Right kidney (tissue), 9 donors: Measurements from ENCODE around the gene SMCO4.
"Not testable (repeated sequence)": the region's sequence is repeated elsewhere in the genome, so short reads cannot be mapped to it uniquely, and the experiment has no call there.

ENCODE experiments used
- DNase-seq: peaks from one replicate; pipeline ENCODE4 v3.0.0-alpha.2; 2016
- long read RNA-seq, 8 donors: transcript quantifications; one replicate each; lab custom pipeline, GENCODE V29; 2026

Gene SMCO4
- long read RNA-seq, donor 1, transcript SMCO4-201 (3 exons, 1,104 nt), result major isoform, 5 of 5 reads
- long read RNA-seq, donor 1, partial matches to known transcripts, result 0 of 5 reads
- long read RNA-seq, donor 1, other reads (novel, unspliced or antisense), result 0 of 5 reads
- long read RNA-seq, donor 2, transcript SMCO4-201 (3 exons, 1,104 nt), result major isoform, 5 of 5 reads
- long read RNA-seq, donor 2, partial matches to known transcripts, result 0 of 5 reads
- long read RNA-seq, donor 2, other reads (novel, unspliced or antisense), result 0 of 5 reads
- long read RNA-seq, donor 3, transcript SMCO4-201 (3 exons, 1,104 nt), result major isoform, 7 of 8 reads
- long read RNA-seq, donor 3, partial matches to known transcripts, result 0 of 8 reads
- long read RNA-seq, donor 3, other reads (novel, unspliced or antisense), result 0 of 8 reads
- long read RNA-seq, donor 4, transcript SMCO4-201 (3 exons, 1,104 nt), result major isoform, 9 of 9 reads
- long read RNA-seq, donor 4, partial matches to known transcripts, result 0 of 9 reads
- long read RNA-seq, donor 4, other reads (novel, unspliced or antisense), result 0 of 9 reads
- long read RNA-seq, donor 5, transcript SMCO4-201 (3 exons, 1,104 nt), result major isoform, 10 of 10 reads
- long read RNA-seq, donor 5, partial matches to known transcripts, result 0 of 10 reads
- long read RNA-seq, donor 5, other reads (novel, unspliced or antisense), result 0 of 10 reads
- long read RNA-seq, donor 6, transcript SMCO4-201 (3 exons, 1,104 nt), result major isoform, 11 of 11 reads
- long read RNA-seq, donor 6, partial matches to known transcripts, result 0 of 11 reads
- long read RNA-seq, donor 6, other reads (novel, unspliced or antisense), result 0 of 11 reads
- long read RNA-seq, donor 7, transcript SMCO4-201 (3 exons, 1,104 nt), result major isoform, 9 of 10 reads
- long read RNA-seq, donor 7, partial matches to known transcripts, result 0 of 10 reads
- long read RNA-seq, donor 7, other reads (novel, unspliced or antisense), result 0 of 10 reads
- long read RNA-seq, donor 8, transcript SMCO4-201 (3 exons, 1,104 nt), result major isoform, 6 of 6 reads
- long read RNA-seq, donor 8, partial matches to known transcripts, result 0 of 6 reads
- long read RNA-seq, donor 8, other reads (novel, unspliced or antisense), result 0 of 6 reads

DNA sequence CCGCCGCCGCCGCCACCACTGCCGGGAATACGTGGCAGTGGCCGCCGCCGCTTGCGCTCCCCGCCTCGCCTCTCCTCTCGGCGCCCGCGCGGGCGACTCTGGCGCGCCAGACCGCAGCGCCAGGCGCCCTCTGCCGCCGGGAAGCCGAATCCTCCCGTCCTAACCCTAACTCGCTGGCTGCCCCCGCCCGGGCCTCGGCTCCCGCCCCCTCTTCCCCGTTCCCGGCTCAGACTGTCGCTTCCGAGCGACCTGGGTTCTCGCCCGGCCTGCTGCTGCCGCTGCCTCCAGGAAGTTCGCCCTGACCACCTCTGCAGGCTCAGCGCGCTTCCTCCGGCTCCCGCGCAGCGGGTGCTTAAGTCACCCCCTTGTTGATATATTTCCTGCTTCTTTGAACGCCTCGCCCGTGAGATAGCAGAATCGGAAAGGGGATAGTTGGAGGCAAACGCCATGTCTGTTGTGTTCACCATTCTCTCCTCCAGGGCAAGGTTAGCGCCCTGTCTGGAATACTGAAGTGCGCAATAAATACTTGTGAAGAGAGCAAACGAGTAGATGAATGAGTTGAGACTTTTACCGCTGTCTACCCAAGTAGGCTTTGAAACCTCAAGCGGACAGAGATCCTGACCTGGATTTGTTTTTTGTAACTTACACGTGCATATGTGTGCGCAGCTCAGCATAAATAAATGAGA, at the start of gene SMCO4:
Gene SMCO4, minus strand, starts transcription at position 100 of the 686 bp plus-strand sequence. CDS start 64,202 bp downstream, outside the sequence.
- DNase-seq, result peak; percentile 80

DNA sequence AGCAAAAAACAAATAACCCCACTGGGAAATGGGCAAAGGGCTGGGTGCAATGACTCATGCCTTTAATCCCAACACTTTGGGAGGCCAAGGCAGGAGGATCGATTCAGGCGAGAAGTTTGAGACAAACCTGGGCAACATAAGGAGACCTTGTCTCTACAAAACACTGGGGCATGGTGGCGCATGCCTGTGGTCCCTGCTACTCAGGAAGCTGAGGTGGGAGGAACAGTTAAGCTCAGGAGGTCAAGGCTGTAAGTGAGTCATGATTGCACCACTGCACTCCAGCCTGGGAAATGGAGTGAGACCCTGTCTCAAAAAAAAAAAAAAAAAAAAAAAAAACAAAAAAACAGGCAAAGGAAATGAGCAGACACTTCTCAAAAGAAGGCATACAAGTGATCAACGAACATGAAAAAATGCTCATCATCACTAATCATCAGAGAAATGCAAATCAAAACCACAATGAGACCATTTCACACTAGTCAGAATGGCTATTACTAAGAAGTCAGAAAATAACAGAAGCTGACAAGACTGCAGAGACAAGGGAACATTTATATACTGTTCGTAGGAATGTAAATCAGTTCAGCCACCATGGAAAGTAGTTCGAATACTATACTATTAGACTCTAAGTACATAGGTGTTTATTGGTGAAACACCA, 48.2 kb upstream of the SMCO4 start:
- DNase-seq, result no peak

- DNase-seq, result no peak
Observed at GRCh38 chr11:93589347-93589746, 46.2 kb upstream of the SMCO4 start.

GRCh38 chr11:93587858-93588581, 44.8 kb upstream of the SMCO4 start:
- no peak for DNase-seq

DNA sequence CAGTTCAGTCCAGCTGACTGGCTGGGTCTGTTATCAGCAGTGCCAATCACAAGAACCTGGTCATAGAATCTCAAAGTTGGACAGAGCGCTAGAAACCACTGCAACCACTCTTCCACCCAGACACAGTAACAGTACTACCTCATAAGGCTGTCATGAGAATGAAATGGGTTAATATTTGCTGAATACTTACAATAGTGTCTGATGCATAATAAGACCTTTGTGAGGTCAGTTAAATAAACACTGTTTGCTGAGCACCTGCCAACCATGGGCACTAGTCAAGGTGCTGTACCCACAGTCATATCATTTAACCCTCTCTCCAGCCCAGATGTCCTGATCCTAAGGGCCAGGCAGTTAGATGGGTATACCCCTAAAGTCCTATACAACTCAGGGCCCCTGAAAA, 44.2 kb upstream of the SMCO4 start:
- DNase-seq, result not testable (repeated sequence)

DNA sequence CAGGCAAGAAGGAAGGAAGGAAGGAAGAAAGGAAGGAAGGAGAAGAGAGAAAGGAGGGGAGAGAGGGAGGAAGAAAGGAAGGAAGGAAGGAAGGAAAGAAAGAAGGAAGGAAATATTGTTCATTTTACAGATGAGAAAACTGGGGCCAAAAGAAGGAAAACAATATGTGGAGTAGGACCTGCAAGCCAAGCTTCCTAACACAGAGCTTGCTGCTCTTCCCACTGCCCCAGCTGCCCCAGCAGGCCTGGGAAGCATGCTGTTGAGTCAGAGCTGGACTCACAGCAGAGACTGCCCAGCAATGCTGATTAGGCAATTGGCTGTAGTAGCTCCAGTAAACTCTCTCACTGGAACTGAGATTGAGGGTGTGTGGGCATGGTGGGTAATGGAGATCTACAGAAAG, 42.6 kb upstream of the SMCO4 start:
- DNase-seq, result no peak

GRCh38 chr11:93583490-93583889, 40.3 kb upstream of the SMCO4 start:
- DNase-seq, result no peak

DNA sequence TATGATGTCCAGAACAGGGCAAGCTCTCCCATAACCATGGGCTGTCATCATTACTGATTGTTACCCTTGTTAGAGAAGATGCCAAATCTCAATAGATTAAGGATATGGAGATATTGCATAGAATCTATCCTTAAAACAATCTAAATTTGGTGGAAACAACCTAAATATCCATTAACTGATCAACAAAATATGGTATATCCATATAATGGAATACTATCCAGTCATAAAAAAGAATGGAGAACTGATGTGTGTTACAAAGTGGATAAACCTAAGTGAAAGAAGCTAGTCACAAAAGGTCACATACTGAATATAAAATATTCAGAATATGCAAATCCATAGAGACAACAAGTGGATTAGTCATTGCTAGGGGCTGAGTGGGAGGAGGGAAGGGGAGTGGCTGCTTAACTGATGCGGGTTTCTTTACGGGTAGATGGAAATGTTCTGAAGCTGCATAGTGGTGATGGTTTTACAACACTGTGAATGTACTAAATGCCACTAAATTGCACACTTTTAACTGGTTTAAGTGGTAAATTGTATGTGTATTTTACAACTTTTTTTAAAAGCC, 36.1 kb upstream of the SMCO4 start:
- DNase-seq, result no peak

GRCh38 chr11:93577286-93577685, 34.1 kb upstream of the SMCO4 start:
- DNase-seq, result no peak

GRCh38 chr11:93576870-93577269, 33.7 kb upstream of the SMCO4 start:
- DNase-seq, result not testable (repeated sequence)

- DNase-seq, result no peak
Observed at GRCh38 chr11:93574638-93575220, 31.5 kb upstream of the SMCO4 start.

- DNase-seq, result no peak
Observed at GRCh38 chr11:93573184-93573583, 30.0 kb upstream of the SMCO4 start.

DNA sequence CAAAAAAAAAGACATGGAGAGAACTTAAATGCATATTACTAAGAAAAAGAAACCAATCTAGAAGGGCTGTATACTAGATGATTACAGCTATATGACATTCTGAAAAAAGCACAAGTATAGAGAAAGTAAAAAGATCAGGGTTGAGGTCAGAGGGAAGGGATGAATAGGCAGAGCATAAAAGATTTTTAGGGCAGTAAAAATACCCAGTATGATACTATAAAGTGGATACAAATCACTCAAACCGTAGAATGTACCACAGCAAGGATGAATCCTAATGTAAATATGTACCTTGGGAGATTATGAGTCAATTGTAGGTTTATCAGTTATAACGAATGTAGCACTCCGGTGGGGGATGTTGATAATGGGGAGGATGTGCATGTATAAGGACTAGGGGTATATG, 29.4 kb upstream of the SMCO4 start:
- DNase-seq, result no peak

DNA sequence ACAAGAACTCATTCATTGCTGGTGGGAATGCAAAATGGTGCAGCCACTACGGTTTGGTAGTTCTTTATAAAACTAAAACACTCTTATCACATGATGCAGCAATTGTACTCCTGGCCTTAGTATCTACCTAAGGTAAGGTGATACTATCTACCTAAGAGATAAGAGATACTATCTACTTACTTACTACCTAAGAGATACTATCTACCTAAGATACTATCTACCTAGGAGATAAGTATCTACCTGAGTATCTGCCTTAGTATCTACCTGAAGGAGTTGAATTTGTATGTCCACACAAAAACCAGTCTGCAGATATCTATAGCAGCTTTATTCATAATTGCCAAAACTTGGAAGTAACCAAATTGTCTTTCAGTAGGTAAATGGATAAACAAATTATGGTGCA, 29.0 kb upstream of the SMCO4 start:
- DNase-seq, result no peak

- no peak for DNase-seq
Observed at GRCh38 chr11:93571612-93572011, 28.4 kb upstream of the SMCO4 start.

DNA sequence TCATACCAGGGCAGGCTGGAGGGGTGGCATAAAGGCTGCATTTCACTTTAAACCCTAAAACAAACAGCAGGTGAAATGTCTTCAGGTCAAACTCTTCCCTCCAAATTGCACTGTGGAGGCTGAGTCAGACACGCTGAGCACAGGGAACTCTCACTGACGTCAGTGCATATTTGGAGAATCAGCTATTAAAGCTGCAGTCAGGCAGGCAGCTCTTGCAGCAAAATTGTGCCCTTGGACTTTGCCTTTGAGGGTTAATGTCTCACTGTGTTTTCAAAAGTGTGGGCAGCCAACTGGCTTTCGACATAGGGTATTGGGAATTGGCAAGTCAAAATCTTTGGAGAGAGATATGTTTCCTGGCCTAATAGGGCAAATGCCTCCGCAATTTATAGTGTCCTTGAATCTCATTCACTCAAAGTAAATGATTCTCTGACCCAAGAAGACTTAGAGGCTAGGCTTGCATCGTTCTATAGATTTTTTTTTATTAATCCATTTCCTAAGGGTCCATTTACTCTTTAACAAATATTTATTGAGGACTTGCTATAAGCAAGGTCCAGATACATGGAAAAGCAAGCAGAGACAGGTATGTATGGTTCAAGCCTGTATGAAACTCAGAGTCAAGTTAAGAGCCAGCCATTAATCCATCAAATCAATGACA, 27.7 kb upstream of the SMCO4 start:
- no peak for DNase-seq

- DNase-seq, result no peak
Observed at GRCh38 chr11:93569496-93569895, 26.3 kb upstream of the SMCO4 start.

GRCh38 chr11:93568726-93569125, 25.5 kb upstream of the SMCO4 start:
- no peak for DNase-seq

DNA sequence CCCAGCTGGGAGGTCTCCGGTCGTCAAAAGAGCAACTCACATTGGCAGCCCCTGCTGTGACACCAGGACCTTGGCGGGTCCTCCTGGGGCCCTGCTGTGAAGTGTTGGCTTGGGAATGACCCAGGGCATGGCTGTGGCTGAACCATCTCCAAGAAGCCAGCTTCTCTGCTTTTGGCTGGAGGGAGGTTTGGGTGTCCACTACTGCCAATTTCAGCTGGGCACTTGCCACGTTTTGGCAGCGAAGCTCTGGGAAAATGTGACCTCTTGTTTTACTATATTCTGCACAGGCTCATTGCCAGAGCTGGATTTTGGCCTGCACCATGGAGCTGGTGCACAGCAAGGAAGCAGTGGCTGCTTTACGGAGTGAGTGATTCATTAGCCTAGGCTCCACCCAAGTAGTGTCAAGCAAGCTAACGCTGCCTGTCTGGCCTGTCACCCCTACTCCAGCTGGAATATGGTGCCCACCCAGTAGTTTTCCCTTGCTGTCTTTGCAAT, 24.3 kb upstream of the SMCO4 start:
- DNase-seq, result no peak

DNA sequence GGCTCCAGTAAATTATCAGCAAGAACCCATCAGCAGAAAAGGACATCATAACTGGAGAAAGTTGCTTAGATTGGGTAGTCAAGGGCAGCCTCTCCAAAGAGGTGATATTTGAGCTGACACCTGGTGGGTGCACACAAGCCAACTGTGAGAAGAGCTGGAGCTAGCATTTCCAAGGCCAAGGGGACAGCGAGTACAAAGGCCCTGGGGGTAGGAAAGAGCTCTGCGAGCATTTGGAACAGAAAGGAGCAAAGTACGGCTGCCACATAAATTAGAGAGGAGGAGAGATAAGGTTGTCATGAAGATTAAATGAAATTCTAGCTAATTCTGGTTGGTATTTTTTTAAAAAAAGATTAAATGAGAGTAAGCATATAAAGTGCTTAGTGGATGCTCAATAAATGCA, 21.7 kb upstream of the SMCO4 start:
- DNase-seq, result no peak
